ENCODE data around the gene KCNK6.

GRCh38 chr19:38358071-38358470 is 38.4 kb downstream of the KCNK6 start:
- no peak for TF ChIP-seq CTCF (IDR thresholded peaks at IDR 0.05)
- TF ChIP-seq EP300 (IDR thresholded peaks at IDR 0.05; ENCODE audit: low read depth), result no peak
- TF ChIP-seq POLR2A (IDR thresholded peaks at IDR 0.05), result no peak
